HG02870 (cell line): ENCODE measurements around the gene TNIP2.
A peak's percentile ranks its signal among the peaks of the same experiment; 100 is the strongest.
"Not testable (repeated sequence)": the region's sequence is repeated elsewhere in the genome, so short reads cannot be mapped to it uniquely, and the experiment has no call there.

Experiments
- ATAC-seq: cut with Tn5 transposase; IDR thresholded peaks from one replicate; pipeline ENCODE4 v1.9.1; 2021; ENCODE audit warnings: mild to moderate bottlenecking, moderate library complexity; ENCODE audit not compliant: unreplicated experiment

The TNIP2 gene

GRCh38 chr4:2793586-2794485 lies 37.7 kb upstream of the TNIP2 start:
- ATAC-seq, result no peak

DNA sequence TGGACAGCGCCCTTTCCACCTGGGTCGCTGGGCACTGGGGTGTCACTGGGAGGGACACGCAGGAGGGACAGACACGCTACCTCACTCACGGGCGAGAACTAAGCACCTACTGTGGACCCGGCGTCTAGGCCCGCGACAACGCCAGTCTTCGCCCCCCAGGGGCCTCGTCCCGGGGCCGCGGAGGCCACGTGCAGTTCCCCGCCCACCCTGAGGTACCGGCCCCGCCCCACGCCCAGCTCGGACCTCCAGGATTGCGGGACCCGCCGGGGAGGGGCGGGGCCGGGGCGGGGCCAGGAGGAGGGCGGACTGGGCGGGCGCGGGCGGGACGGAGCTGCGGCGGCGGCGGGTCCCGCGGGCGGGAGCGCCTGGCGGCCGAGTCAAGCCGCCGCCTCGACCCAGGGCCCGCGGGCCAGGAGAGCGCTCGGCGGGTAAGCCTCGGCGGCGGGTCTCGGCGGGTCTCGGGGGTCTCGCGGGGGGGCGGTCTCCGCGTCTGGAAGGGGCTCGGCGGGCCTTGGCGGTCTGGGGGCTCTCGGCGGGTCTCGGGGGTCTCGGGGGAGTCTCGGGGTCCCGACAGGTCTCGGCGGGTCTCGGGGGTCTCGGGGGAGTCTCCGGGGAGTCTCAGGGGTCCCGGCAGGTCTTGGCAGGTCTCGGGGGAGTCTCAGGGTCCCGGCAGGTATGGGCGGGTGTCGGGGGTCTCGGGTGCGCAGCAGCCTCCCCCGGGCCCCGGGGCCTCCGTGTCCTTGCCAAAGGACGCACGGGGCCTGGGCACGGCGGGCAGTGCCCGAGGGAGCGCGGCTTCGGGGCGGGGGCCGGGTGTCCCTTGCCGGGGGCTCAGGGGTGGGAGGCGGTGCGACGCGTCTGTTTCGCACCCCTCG lies 36.8 kb upstream of the TNIP2 start, which contains the start of gene SH3BP2:
Gene SH3BP2 (plus strand): TSS at position 375 of the 875 bp plus-strand sequence. CDS start 27,533 bp downstream, outside the sequence.
- ATAC-seq, result no peak

DNA sequence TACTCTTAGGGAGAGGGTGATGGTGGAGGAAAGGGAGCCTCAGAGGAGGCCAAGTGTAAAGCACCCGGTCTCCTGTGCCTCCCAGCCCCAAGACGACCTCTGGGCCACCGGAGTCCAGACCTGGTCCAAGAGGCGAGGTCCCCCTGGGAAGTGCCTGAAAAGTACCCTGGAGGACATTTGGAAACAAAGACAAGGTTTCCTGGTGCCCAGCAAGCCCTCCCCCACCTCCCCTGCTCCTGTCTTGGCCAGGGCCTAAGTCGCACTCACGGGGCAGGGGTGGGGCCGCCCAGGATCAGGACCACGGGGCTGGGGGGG lies 36.2 kb upstream of the TNIP2 start:
- ATAC-seq, result no peak

DNA sequence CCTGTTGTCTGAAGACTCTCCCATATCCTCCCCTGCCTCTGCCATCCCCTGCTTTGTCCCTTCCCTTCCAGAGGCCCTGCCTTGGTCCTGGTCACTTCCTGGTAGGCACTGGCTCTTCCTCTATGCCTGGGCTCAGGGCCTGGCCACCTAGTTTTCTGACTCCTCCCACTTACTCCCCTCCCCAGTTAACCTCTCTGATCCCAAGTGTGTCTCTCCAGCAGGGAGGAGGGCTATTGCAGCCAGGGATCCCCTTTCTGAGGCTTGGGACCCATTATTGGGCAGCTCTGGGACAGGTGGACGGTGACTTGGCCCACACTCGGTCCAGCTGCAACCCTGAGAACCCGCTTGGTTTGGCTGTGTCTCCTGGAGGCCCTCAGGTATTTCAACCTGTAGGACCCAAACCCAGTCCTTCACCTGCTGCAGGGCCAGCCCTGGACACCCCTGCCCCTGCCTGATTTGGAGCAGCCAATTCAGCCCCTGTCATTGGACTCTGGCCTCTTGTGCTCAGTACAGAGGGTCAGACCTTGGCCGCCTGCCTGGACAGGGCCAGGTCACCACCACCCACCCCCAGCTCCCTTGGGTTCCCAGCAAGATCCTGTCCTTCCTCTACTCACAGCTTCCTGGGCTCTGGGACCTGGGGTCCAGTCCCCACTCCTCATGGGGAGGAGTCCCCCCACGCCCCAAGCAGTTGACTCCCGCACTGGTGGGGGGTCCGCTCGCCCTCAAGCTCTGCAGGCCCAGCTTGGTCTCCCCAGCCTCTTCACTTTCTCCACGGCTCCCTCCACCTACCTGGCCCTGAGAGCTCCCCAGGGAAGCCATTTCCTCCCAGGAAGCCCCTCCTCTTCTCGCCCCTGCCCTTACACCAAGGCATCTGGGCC lies 35.6 kb upstream of the TNIP2 start:
- no peak for ATAC-seq

DNA sequence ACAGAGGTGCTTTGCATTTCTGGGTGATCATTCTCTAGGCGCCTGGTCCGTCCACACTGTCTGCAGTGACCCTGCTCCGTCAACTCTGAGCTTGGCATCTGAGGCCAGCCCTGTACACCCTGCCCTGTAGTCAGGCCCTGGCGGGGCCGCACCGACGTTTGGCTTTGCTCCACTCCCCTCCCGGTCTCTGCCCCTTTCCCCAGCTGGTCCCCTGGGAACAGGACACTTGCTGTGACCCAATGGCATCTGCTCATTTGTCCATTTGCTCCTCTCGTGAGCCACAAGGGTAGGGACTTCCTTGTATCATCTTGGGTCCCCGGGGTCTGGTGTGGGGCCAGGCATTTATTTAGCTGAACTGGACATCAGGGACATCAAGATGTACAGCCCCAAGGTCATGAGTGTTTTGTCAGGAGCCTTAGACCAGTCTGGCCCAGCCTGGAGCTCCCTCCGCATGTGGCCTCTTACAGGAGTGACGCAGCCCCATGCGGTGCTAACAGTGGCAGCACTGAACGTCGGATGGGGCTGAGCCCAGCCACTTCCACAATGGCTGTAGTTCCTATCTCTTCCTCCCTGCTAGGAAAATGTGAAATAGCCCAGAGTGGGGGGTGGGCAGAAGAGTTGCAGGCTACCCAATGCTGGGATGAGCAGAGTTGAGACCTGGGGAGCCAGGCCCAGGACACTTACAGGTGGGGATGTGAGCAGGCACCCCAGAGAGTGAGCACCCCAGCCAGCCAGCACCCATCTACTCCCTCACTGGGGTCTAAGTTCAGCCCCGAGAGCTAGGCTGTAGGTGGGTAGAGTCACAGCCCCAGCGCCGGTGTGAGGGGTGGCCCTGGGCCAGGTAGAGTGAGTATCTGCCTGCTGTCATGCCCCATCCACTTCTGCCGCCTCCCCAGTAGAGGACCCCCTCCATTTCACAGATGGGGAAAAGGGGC lies 34.7 kb upstream of the TNIP2 start:
- no peak for ATAC-seq

GRCh38 chr4:2789793-2790582 lies 33.9 kb upstream of the TNIP2 start:
- no peak for ATAC-seq

DNA sequence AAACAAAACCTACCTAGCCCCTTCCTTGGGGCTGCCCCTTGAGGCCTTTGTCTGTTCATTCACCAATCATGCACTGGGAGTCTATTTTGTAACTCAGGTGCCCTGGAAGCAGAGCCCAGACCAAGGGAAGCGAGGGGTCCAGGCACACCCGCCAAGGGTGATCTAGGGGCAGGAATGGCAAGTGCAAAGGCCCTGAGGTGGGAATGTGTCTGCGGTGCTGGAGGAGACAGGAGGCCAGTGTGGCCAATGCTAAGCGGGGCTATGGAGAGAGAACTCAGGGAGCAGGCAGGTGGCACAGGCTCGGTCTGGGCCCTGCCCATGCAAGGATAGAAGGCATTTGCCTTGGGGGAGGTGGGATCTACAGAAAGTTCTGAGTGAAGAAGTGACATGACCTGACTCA lies 33.2 kb upstream of the TNIP2 start:
- no peak for ATAC-seq

DNA sequence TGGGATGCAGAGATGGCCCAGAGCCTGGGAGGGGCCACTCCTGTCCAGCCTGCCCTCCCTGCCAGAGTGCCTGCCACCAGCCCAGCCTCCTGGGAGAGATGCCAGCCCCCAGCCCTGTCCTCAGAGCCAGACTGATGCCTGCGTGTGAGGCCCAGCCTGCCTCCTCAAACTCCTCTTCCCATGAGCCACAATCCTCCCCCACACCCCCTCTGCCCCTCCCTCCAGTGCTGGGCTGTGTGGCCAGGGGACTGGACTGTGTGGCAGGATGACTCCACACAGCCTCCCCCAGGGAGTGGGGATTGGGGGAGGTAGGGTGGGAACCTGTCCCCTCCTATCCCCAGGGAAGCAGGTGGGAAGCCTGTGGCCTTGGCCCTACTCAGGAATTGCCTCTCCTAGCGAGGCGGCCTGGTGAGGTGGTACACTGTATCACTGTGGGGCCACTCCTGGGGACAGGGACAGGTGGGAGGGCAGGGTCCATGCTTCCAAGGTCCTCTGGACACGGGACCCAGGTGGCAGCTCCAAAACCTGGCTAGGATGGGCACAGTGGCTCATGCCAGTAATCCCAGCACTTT lies 32.5 kb upstream of the TNIP2 start:
- ATAC-seq, result no peak

GRCh38 chr4:2788101-2788500 lies 32.0 kb upstream of the TNIP2 start:
- no peak for ATAC-seq

- ATAC-seq, result peak; percentile 62
Measured at GRCh38 chr4:2787230-2788100, 31.3 kb upstream of the TNIP2 start.

DNA sequence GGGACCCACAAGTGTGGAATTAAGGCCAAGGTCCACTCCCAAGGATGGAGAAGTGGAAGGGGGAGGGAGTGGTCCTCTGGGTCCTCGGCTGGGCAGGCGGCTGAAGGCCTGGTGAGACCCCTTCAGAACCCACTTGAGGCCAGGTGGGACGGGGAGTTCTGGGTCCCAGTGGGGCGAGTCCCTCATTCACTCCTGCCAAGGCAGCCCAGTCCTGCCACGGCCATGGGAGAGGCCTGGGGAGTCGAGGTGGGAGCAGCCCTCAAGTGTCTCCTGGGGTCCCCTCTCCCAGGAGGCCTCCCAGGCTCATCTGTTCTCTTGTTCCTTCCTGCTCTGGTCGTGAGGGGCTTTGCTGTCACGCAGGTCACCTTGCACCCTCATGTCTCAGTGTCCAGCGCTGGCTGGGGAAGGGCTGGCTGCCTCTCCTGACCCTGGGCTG lies 30.7 kb upstream of the TNIP2 start:
- ATAC-seq, result no peak

DNA sequence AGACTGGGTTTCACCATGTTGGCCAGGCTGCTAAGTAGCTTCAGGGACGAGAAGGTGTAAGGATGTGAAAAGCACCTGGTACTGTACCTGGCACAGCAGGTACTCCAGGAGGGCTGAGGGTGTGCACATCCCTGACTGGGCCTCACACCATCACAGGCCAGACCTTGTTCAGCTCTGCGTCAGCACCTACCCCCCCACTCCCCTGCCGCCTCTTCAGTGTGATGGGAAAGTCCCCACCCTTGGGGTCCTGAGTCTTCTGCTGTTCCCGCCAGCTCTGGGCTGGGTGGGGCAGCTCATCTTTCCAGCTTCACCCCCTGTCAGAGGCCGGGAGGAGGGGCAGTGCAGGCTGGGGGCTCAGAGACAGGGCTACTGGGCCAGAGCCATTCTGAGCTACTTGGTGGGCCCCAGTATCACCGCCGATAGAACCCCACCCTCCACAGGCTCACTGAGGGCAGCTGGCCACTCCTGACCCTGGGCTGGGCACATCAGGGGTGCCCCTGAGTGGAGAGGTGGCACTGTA lies 30.1 kb upstream of the TNIP2 start:
- ATAC-seq, result no peak

DNA sequence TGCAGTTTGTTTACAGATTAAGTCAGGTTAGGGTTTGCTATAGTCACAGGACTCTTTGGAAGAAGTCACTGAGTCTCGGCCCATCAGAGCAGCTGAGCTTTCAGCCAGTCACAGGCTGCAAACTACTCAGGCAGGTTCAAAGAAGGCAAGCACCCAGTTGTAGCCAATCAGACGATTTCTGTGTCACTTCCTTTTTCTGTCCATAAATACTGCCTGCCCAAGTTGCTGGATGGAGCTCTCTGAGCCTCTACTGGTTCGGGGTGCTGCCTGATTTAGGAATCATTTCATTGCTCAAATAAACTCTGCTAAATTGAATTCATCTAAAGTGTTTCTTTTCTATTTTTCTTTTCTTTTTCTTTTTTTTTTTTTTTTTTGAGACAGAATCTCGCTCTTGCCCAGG lies 29.5 kb upstream of the TNIP2 start:
- no peak for ATAC-seq

- ATAC-seq, result no peak
Measured at GRCh38 chr4:2783790-2784189, 27.7 kb upstream of the TNIP2 start.

GRCh38 chr4:2781911-2782310 lies 25.8 kb upstream of the TNIP2 start:
- ATAC-seq, result no peak

- not testable (repeated sequence) for ATAC-seq
Measured at GRCh38 chr4:2780643-2781042, 24.5 kb upstream of the TNIP2 start.

DNA sequence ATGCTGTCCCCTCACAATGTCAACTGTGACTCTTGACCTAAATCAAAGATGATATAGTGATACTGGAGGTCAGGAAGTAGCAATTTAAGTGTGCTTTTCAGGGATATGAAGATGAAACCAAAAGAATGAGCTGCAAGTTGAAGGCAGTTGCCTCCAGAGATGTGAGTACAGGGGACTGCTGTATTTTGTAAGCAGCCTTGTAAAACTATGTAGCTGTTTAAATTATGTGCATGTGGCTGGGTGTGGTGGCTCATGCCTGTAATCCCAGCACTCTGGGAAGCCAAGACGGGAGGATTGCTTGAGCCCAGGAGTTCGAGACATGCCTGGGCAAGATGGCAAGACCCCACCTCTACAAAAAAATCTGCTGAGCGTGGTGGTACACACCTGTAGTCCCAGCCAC lies 15.1 kb upstream of the TNIP2 start:
- no peak for ATAC-seq
